ENCODE results near the gene CRTC1. TPM values are rescaled to one million over a fixed set of nuclear protein-coding genes. Genes with fewer than 3 reads are reported as not detected.

Gene CRTC1
- total RNA-seq, 2 donors from 2014 or later, result 4.9 to 6.5 TPM

DNA sequence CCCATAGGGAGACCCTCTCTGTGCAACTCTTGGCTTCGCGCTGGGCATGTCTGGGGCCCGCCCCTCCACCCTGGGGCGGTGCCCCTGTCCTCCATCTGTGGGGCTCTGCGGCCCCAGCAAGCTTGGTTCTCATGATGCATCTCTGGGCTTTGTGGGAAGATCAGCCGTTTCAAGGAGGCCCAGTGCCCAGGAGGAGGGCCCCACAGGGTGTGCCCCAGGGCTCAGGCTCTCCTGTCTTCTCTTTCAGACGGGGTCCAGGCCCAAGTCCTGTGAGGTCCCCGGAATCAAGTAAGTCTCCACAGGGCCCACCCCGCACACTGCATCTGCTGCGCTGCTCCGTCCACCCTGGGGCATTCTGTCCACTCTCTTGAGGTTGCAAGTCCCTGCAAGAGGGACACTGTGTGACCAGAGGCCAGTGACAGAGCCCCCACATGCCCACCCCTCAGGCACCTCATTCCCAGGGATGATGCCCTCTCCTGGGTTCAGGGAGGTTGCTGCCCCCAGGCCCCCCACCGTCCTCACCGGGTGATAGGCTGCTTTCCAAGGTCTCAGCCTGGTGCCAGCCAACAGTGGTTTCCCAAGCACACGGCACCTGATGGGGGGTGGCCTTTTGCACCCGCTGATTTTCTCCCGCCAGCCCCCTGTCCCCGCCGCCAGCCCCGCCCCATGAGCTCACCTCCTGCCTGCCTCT lies 76.0 kb downstream of the CRTC1 start:
- TF ChIP-seq, protein P1, sequence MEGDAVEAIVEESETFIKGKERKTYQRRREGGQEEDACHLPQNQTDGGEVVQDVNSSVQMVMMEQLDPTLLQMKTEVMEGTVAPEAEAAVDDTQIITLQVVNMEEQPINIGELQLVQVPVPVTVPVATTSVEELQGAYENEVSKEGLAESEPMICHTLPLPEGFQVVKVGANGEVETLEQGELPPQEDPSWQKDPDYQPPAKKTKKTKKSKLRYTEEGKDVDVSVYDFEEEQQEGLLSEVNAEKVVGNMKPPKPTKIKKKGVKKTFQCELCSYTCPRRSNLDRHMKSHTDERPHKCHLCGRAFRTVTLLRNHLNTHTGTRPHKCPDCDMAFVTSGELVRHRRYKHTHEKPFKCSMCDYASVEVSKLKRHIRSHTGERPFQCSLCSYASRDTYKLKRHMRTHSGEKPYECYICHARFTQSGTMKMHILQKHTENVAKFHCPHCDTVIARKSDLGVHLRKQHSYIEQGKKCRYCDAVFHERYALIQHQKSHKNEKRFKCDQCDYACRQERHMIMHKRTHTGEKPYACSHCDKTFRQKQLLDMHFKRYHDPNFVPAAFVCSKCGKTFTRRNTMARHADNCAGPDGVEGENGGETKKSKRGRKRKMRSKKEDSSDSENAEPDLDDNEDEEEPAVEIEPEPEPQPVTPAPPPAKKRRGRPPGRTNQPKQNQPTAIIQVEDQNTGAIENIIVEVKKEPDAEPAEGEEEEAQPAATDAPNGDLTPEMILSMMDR (IDR thresholded peaks at IDR 0.05), result no peak
- no peak for TF ChIP-seq POLR2A (IDR thresholded peaks at IDR 0.05)
- intact Hi-C loops (cut with DNase I), result no loop called here
- Histone ChIP-seq H3K27ac (no peak overlapping the region), H3K4me1 (peaks cover 31% of the 10 kb centered on the region), H3K4me3 (no peak overlapping the region), H3K9me3 (no peaks in the 10 kb centered on the region), H3K36me3 (replicated peaks in 1 of 2; ENCODE audit: insufficient read depth in 1 of 2, low read depth in 2 of 2) (no peaks in the 10 kb centered on the region), H3K27me3 (no peaks in the 10 kb centered on the region)
- ATAC-seq (no peak), DNase-seq (no peak)
- 70 to 72% methylated on average over 5 to 18 of the region's 19 CpGs for whole genome bisulfite sequencing, 2 donors

DNA sequence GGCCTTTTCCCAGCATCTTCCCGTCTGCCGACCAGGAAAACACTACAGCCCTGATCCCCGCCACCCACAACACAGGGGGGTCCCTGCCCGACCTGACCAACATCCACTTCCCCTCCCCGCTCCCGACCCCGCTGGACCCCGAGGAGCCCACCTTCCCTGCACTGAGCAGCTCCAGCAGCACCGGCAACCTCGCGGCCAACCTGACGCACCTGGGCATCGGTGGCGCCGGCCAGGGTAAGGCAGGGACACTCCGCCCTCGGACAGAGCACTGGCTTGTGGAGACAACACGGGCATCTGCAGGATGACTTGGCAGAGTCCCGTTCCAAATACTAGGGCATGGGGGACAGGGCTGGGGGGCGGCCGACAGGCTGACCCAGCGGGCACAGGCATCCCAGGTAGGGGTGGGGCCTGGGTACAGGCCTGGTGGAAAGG lies 76.5 kb downstream of the CRTC1 start:
- Histone ChIP-seq H3K4me1 (peaks cover 34% of the 10 kb centered on the region), H3K9me3 (no peaks in the 10 kb centered on the region), H3K36me3 (replicated peaks in 1 of 2; ENCODE audit: insufficient read depth in 1 of 2, low read depth in 2 of 2) (no peaks in the 10 kb centered on the region), H3K27me3 (no peaks in the 10 kb centered on the region), H3K27ac (no peak overlapping the region), H3K4me3 (no peak overlapping the region)
- TF ChIP-seq, protein P1 (IDR thresholded peaks at IDR 0.05), result no peak
- TF ChIP-seq POLR2A (IDR thresholded peaks at IDR 0.05), result no peak
- intact Hi-C loops (cut with DNase I), result no loop called here
- WGBS, 2 donors, result 75 to 85% methylated on average over 9 to 22 of the region's 22 CpGs
- ATAC-seq, result no peak
- no peak for DNase-seq

DNA sequence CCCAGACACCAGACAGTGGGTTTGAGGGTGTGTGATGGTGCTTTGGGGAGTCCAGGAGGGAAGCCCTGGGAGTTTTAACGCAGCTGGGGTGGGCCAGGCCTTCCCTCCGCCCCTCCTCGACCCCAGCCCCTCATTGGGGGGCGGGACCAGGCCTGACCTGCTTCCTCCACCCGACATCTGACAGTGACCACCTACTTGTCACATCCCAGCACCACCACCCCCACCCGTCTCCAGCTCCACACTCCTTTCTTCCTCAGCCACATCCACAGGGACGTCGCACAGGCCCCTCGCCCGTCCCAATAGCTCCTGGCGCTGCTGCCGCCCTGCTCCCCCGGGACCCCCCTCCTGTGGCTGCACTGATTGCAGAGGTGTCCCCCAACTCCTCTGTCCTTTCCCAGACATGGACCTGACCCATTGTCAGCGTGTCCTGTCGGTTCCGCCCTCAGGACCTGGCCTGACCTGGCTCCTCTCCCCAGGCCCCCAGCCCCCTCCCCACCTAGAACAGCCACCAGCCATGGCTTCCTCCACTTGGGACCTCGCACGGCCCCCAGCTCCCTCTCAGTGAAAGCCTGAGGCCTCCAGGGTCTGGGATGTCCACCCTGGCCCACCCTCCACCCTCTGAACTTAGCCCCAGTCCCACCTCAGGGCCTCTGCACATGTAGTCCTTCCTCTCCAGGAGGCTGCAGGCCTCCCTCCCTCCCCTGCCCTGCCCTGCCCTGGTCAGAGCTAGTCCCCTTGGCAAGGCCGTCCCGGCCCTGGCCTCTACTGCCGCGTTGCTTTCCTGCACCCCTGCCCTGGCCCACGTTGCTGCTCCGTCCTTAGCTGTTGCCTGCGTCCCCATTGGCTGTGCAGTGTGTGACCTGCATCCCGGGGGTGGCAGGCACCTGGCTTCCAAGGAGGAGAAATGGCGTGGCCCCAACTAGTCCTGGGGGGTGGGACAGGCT lies 77.2 kb downstream of the CRTC1 start:
- peaks cover 34% of the 10 kb centered on the region for H3K4me1 ChIP-seq
- 92 to 93% methylated on average over 23 to 24 of the region's 27 CpGs for WGBS, 2 donors
- no peaks in the 10 kb centered on the region for H3K27me3 ChIP-seq
- TF ChIP-seq, protein P1 (IDR thresholded peaks at IDR 0.05), result no peak
- no peak for TF ChIP-seq POLR2A (IDR thresholded peaks at IDR 0.05)
- no peak overlapping the region for H3K4me3 ChIP-seq
- ATAC-seq, result no peak
- H3K36me3 ChIP-seq (replicated peaks in 1 of 2; ENCODE audit: insufficient read depth in 1 of 2, low read depth in 2 of 2), result no peaks in the 10 kb centered on the region
- H3K27ac ChIP-seq, result no peak overlapping the region
- DNase-seq, result no peak
- intact Hi-C loops (cut with DNase I), result no loop called here
- no peaks in the 10 kb centered on the region for H3K9me3 ChIP-seq

- intact Hi-C loops (cut with DNase I), result no loop called here
- peaks cover 34% of the 10 kb centered on the region for H3K4me1 ChIP-seq
- no peak for TF ChIP-seq POLR2A (IDR thresholded peaks at IDR 0.05)
- TF ChIP-seq, protein P1 (IDR thresholded peaks at IDR 0.05), result no peak
- H3K9me3 ChIP-seq, result no peaks in the 10 kb centered on the region
- ATAC-seq (no peak), DNase-seq (no peak)
- H3K4me3 ChIP-seq, result no peak overlapping the region
- H3K27me3 ChIP-seq, result no peaks in the 10 kb centered on the region
- 82 to 100% methylated on average over 5 to 16 of the region's 16 CpGs for WGBS, 2 donors
- H3K36me3 ChIP-seq (replicated peaks in 1 of 2; ENCODE audit: insufficient read depth in 1 of 2, low read depth in 2 of 2), result no peaks in the 10 kb centered on the region
- peak overlapping the region; percentile 70 to 76 (median 73) for H3K27ac ChIP-seq
Observed at GRCh38 chr19:18761531-18762110, 78.1 kb downstream of the CRTC1 start.

Data from body of pancreas (tissue), 4 donors.